Endodermal cell (in vitro differentiated cells): ENCODE data around the gene NPDC1. TPM values are rescaled to one million over a fixed set of nuclear protein-coding genes. Genes with fewer than 3 reads are reported as not detected.

Experiments
- DNase-seq: peaks from one replicate; pipeline ENCODE4 v3.0.0-alpha.2; 2017
- H3K27ac ChIP-seq: 2 replicates; pipeline ENCODE4 v1.5.1; 2013; ENCODE audit warnings: mild to moderate bottlenecking, low read depth, low read length, moderate library complexity
- H3K27me3 ChIP-seq: 2 replicates; pipeline ENCODE4 v1.6.1; 2013; ENCODE audit warnings: mild to moderate bottlenecking, low read length, moderate library complexity; ENCODE audit not compliant: insufficient read depth, control insufficient read depth, poor library complexity, severe bottlenecking
- H3K36me3 ChIP-seq: 2 replicates; pipeline ENCODE4 v1.7.0; 2013; ENCODE audit warnings: mild to moderate bottlenecking, low read length, moderate library complexity; ENCODE audit not compliant: control insufficient read depth, insufficient read depth
- H3K4me1 ChIP-seq: one replicate; pipeline ENCODE4 v1.7.0; 2013; ENCODE audit warnings: low read length; ENCODE audit not compliant: control insufficient read depth, insufficient read depth
- H3K4me3 ChIP-seq: 2 replicates; pipeline ENCODE4 v1.5.1; 2013; ENCODE audit warnings: mild to moderate bottlenecking, low read length, moderate library complexity
- H3K9ac ChIP-seq: 2 replicates; pipeline ENCODE4 v1.6.1; 2013; ENCODE audit warnings: mild to moderate bottlenecking, low read length, moderate library complexity; ENCODE audit not compliant: poor library complexity, severe bottlenecking; ENCODE audit errors: extremely low read depth
- H3K9me3 ChIP-seq: 2 replicates; pipeline ENCODE4 v1.6.1; 2013; ENCODE audit warnings: mild to moderate bottlenecking, low read length, moderate library complexity; ENCODE audit not compliant: control insufficient read depth
- H3K27ac Mint-ChIP-seq: 2 replicates; pipeline ENCODE4 v1.8.0; 2020; ENCODE audit warnings: mixed read lengths
- H3K27me3 Mint-ChIP-seq: 2 replicates; pipeline ENCODE4 v1.8.0; 2021; ENCODE audit warnings: mild to moderate bottlenecking, mixed read lengths; ENCODE audit not compliant: insufficient read depth
- H3K36me3 Mint-ChIP-seq: 2 replicates; pipeline ENCODE4 v1.8.0; 2020; ENCODE audit warnings: low read depth, mixed read lengths
- H3K4me1 Mint-ChIP-seq: 2 replicates; pipeline ENCODE4 v1.8.0; 2020; ENCODE audit warnings: mixed read lengths
- H3K4me3 Mint-ChIP-seq: 2 replicates; pipeline ENCODE4 v1.8.0; 2020; ENCODE audit warnings: mild to moderate bottlenecking, moderate library complexity, mixed read lengths
- H3K9me3 Mint-ChIP-seq: 2 replicates; pipeline ENCODE4 v1.8.0; 2020; ENCODE audit warnings: mild to moderate bottlenecking, mixed read lengths
- CTCF ChIP-seq: fragments of 200-600 bp; sonication (generic); conservative IDR thresholded peaks from 2 replicates; pipeline ENCODE4 v1.5.0; 2021; ENCODE audit warnings: antibody characterized with exemption, mild to moderate bottlenecking
- WGBS, 2 experiments: methylation state at CpG; one replicate each; pipeline versions ENCODE4 v1.1.5 to v1.1.7; 2013; ENCODE audit warnings: missing lambda C conversion rate in 2 of 2, mixed read lengths in 1 of 2; ENCODE audit not compliant: insufficient coverage in 1 of 2, insufficient read length in 1 of 2; 5-methylcytosine and 5-hydroxymethylcytosine counted together
- total RNA-seq, 2 donors: library from RNA; stranded (reverse); fragmentation: NEBNext Ultra II Directional in 1 of 2; extraction: Animal tissue kit (Norgen Biotek cat#: 25700) in 1 of 2; gene quantifications; 2 replicates in 1 of 2; 3 replicates in 1 of 2; pipeline ENCODE4 v1.2.1, GENCODE V29; 2021

NPDC1 gene
- total RNA-seq, 2 donors from 2014 or later: 60.8 to 73.3 TPM

- peaks cover 14% of the 10 kb centered on the region for H3K27me3 ChIP-seq
- H3K9ac ChIP-seq: no peak overlapping the region
- no peak for DNase-seq
- Mint-ChIP-seq H3K27ac (no peak overlapping the region), H3K36me3 (no peaks in the 10 kb centered on the region), H3K9me3 (no peaks in the 10 kb centered on the region), H3K4me3 (no peak overlapping the region), H3K4me1 (peaks cover 2% of the 10 kb centered on the region), H3K27me3 (peaks cover 11% of the 10 kb centered on the region)
- H3K4me1 ChIP-seq: no peaks in the 10 kb centered on the region
- WGBS, 2 experiments: 85 to 91% methylated on average over 9 of the region's 9 CpGs
- TF ChIP-seq CTCF: no peak
- no peaks in the 10 kb centered on the region for H3K9me3 ChIP-seq
- H3K36me3 ChIP-seq: no peaks in the 10 kb centered on the region
- no peak overlapping the region for H3K4me3 ChIP-seq
- no peak overlapping the region for H3K27ac ChIP-seq
Observed at GRCh38 chr9:137058521-137059234, 12.7 kb upstream of the NPDC1 start.

- H3K27ac Mint-ChIP-seq: no peak overlapping the region
- Histone ChIP-seq H3K27ac (no peak overlapping the region), H3K36me3 (no peaks in the 10 kb centered on the region), H3K27me3 (peaks cover 26% of the 10 kb centered on the region), H3K9ac (no peak overlapping the region), H3K4me1 (no peaks in the 10 kb centered on the region), H3K9me3 (no peaks in the 10 kb centered on the region), H3K4me3 (no peak overlapping the region)
- H3K36me3 Mint-ChIP-seq: no peaks in the 10 kb centered on the region
- no peaks in the 10 kb centered on the region for H3K9me3 Mint-ChIP-seq
- H3K4me3 Mint-ChIP-seq: no peak overlapping the region
- TF ChIP-seq CTCF: no peak
- WGBS, 2 experiments: 89% methylated on average over 9 to 16 of the region's 16 CpGs
- no peak for DNase-seq
- peaks cover 2% of the 10 kb centered on the region for H3K4me1 Mint-ChIP-seq
- peaks cover 18% of the 10 kb centered on the region for H3K27me3 Mint-ChIP-seq
Observed at GRCh38 chr9:137057545-137057944, 11.6 kb upstream of the NPDC1 start.

- H3K4me3 ChIP-seq: no peak overlapping the region
- no peak overlapping the region for H3K27ac ChIP-seq
- Mint-ChIP-seq H3K27ac (no peak overlapping the region), H3K9me3 (no peaks in the 10 kb centered on the region), H3K4me1 (peaks cover 2% of the 10 kb centered on the region), H3K36me3 (no peaks in the 10 kb centered on the region), H3K27me3 (peaks cover 24% of the 10 kb centered on the region), H3K4me3 (no peak overlapping the region)
- no peaks in the 10 kb centered on the region for H3K4me1 ChIP-seq
- TF ChIP-seq CTCF: no peak
- WGBS, 2 experiments: 92 to 93% methylated on average over 10 to 17 of the region's 17 CpGs
- no peaks in the 10 kb centered on the region for H3K36me3 ChIP-seq
- H3K9me3 ChIP-seq: no peaks in the 10 kb centered on the region
- DNase-seq: no peak
- peaks cover 32% of the 10 kb centered on the region for H3K27me3 ChIP-seq
- no peak overlapping the region for H3K9ac ChIP-seq
Observed at GRCh38 chr9:137056739-137057415, 10.9 kb upstream of the NPDC1 start.
